AG20443 (cell line): ENCODE results near the gene GRB2.
"Not testable (repeated sequence)": the region's sequence is repeated elsewhere in the genome, so short reads cannot be mapped to it uniquely, and the experiment has no call there.

Experiments used
- DNase-seq: peaks from one replicate; pipeline ENCODE4 v3.0.0; 2012; ENCODE audit warnings: low spot score, mixed read lengths

GRB2 gene

DNA sequence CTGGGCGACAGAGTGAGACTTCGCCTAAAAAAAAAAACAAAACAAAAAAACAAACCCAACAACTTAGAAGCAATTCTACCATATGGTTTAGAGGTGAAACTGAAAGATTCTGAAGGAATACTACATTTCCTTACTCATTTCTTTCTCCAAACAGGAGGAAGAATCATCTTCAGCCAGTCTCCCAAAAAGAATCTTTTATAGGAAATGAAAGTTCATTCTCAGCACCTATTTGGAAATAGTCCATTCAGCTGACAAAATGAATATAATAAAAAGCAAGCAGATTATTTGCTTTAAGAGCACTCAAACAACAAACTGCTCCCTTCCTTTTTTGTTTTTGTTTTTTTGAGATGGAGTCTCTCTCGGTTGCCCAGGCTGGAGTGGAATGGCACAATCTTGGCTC lies 17.7 kb downstream of the GRB2 start:
- DNase-seq = no peak

DNA sequence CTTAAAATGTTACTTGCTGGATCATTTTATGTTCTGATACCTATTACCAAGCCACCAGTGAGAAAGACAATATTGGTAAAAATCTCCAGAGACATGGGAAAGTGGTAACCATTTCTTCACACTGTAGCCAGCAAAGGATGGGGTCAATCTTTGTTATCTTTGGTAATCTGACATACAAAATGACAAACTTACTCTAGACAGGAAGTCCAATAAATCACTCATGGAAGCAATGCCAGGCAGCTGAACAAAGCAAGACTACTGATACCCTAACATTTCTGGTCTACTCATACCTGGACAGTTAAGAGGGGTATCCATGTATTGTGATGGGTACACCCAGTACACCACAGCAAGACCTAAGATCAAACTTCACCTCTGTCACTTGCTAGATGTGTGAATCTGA lies 19.0 kb downstream of the GRB2 start:
- no peak for DNase-seq

DNA sequence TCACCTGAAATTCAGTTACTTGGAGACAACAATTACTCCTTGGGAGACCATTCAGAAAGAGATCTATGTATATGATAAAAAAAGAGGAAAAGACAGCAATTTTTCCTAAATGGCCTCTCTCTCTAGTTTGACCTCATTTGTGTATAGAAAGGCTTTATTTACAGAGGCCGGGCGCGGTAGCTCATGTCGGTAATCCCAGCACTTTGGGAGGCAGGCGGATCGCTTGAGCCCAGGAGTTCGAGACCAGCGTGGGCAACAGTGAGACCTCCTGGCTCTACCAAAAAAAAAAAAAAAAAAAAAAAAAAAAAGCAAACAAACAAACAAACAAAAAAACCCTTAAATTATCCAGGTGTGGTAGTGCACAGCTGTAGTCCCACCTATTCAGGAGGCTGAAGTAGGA lies 20.7 kb downstream of the GRB2 start:
- DNase-seq = no peak

DNA sequence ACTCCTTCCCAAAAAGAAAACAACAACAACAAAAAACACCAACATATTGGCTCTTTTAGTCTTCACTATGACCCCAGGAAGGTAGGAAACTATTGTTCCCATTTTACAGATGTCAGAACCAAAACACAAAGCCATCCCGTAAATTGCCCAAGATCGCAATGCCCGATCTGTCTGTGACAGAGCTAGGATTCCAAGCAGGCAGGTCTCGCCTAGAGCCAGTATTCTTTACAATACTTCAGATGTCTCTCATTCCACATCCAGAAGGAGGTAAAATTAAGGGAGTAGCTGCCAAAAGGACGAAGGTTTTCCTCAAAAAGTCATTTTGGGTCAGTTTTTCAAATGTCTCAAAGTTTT lies 21.7 kb downstream of the GRB2 start:
- no peak for DNase-seq

DNA sequence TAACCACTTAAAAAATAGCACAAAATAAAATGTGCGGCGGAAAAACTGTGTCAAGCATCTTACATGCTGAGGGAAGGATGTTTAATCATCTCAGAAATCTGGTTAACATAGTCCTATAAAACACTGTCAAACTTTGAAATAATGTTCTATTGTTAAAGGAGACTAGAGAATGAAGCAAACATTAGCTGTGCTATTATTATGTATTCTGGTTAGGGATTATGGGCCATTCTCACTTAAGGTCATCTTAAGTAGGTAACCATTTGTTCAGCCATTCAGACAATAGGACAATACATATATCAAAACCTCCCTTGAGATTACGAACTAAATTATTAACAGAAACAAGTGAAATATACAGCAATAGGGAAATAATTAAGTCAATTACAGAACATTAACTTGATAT lies 24.7 kb downstream of the GRB2 start:
- no peak for DNase-seq

DNA sequence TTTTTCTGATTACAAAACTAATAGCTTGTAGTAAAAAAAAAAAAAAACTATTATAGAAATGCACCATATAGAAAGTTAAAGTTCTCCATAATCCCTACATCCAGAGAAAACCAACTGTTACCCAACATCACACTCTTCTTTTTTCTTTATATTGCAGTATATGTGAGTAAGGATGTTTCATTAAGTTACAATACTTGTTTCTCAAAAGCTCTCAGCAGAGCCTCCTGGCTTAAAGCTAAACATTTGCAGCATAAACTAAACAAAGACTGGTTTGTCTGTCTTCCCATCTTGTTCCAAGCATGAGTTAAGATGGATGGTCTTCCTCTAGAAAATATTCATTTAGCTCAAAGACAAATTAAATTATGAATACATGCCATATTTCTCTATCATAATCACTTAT lies 25.2 kb downstream of the GRB2 start:
- DNase-seq = no peak

DNA sequence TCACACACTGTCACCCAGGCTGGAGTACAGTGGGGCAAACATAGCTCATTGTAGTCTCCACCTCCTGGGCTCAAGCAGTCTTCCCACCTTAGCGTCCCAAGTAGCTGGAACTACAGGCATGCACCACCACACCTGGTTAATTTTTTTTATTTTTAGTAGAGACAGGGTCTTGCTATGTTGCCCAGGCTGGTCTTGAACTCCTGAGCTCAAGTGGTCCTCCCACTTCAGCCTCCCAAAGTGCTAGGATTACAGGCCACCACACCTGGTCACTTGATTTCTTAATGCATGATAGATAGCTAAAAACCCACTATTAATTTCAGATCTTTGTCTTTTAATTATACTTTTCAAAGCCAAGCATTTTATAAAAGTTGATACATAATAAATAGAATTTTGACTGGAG lies 26.1 kb downstream of the GRB2 start:
- DNase-seq = not testable (repeated sequence)

DNA sequence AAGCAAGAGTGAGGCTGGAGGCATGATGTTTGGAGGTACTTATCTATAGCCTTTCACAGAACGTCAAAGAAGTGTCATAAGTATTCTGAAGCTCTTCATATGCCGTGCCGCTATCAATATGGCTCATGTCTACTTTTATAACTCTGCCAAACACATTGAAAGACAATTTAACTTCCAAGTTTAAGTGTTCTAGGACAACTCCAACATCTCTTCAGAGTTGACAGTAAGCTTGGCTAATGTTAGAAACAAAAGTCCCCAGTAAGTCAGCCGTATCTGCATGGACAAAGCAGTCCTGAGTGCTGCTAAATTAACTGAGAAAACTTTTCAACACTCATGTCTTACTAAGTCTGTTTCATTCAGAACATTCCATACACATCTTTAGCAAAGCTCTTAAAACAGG lies 32.2 kb downstream of the GRB2 start:
- DNase-seq = no peak

DNA sequence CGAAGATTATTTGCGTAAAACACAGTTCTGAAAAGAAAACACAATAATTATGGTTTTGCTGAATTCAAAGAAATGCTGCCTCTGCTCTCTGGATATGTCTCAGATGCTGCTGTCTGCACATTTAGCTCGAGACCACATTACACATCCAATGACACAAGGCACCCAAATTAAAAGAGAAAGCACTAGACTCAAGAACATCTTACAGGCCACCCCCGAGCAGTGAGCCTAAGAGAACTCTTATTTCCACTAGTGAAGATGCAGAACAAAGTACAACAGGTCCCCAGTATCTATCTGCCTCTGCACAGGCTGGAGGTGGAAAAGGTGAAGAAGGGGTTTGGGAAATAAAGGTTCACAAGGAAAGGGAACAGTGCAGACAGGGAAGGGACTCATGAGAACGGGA lies 33.5 kb downstream of the GRB2 start:
- DNase-seq = no peak

DNA sequence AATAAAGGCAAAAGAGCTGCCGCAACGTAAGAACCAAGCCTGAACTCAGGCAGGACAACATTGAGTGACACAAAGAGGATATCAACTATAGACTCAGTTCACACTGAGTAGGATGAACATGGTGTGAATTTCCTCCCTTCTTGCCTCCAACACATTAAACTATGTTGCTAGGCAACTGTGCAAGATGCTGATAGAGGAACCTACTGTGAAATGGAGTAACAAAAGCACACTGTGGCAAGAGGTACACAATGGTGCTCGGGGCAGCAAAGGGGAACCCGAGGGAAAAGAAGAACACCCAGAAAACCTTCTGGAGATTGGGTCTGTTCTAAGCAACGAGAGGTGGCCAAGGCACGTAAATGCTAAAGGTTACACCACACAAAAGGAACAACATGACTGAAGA lies 34.1 kb downstream of the GRB2 start:
- no peak for DNase-seq

DNA sequence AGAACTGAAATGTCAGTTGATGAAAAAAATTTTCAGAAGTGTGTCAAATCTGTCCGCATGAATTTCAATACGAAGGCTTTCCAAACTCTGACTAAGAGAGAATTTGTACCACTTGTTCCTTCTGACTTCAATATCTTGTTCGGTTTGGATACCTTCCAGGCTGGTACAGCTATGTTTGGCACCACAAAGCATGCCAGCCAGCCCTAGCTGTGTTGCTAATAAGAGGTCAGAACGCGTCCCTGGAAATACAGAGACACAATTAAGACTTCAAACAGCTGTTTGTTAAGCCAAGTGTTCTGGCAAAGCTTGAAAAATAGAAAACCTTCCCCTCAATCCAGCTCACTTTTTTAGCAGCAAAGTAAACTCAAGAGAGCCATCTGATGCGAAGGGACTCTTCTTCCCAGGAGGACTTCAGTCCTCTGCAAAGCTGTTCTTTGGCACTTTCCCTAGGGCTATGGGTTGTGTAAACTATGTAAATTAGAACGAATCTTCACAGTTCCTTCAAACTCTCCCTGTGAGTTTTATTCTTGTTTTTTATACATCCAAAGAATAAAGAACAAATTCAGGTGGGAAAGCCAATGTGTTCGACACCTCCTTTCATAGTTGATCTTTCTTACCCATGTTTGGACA lies 35.1 kb downstream of the GRB2 start:
- DNase-seq = no peak

DNA sequence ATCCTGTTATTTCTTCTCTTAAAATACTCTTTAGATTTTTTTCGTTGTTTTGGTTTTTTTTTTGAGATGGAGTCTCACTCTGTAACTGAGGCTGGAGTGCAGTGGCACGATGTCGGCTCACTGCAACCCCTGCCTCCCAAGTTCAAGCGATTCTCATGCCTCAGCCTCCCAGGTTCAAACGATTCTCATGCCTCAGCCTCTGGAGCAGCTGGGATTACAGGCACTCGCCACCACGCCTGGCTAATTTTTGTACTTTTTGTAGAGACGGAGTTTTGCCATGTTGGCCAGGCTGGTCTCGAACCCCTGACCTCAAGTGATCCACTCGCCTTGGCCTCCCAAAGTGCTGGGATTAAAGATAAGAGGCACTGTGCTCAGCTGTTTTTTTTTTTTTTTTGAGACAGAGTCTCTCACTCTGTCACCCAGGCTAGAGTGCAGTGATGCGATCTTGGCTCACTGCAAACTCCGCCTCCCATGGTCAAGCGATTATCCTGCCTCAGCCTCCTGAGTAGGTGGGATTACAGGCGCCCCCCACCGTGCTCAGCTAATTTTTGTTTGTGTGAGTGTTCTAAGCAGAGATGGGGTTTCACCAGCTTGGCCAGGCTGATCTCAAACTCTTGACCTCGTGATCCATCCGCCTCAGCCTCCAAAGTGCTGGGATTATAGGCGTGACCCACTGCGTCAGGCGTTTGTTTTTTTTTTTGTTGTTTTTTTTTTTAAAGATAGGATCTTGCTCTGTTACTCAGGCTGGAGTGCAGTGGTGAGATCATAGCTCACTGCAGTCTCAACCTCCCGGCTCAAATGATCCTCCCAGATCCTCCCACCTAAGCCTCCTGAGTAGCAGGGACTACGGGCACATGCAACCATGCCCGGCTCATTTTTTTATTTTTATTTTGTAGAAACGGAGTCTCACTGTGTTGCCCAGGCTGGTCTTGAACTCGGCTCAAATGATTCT lies 37.4 kb downstream of the GRB2 start:
- not testable (repeated sequence) for DNase-seq

DNA sequence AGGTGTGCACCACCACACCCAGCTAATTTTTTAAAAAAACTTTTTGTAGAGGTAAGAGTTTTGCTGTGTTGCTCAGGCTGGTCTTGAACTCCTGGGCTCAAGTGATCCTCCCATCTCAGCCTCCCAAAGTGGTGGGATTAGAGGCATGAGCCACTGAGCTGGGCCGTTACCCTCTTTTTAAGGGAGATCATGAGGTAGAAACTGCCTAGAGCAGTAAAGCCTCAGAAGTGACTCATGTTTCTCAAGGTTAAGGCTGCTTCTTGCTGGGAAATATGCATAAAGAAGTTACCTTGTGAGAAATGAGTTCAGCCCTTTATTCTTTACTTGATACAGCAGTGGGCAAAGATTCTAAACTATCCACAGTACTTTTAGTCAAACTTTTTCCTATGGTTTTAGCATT lies 38.2 kb downstream of the GRB2 start:
- no peak for DNase-seq

DNA sequence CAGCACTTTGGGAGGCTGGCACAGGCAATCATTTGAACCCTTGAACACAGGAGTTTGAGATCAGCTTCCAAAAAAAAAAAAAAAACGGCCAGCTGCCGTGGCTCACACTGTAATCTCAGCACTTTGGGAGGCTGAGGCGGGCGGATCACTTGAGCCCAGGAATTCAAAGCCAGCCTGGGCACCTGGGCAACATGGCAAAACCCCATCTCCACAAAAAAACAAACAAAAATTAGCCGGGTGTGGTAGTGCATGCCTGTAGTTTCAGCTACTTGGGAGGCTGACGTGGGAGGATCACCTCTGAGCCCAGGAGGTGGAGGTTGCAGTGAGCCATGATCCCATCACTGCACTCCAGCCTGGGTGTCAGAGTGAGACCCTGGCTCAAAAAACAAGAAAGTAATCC lies 39.0 kb downstream of the GRB2 start:
- DNase-seq = no peak

DNA sequence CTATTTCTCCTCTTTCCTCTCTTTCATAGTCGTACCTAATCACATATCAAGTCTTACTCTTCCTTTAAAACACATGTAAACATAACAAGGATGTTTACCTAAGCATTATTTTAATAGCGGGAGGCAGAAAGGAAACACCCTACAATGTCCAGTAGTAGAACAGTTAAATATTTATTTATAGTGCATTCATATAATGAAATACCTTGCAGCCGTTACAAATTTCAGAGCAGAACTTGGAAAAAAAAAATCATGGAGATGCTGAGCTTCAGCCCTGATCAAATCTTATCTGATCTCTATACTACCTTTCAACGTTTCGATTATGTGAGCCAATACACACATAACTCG lies 39.6 kb downstream of the GRB2 start:
- no peak for DNase-seq

DNA sequence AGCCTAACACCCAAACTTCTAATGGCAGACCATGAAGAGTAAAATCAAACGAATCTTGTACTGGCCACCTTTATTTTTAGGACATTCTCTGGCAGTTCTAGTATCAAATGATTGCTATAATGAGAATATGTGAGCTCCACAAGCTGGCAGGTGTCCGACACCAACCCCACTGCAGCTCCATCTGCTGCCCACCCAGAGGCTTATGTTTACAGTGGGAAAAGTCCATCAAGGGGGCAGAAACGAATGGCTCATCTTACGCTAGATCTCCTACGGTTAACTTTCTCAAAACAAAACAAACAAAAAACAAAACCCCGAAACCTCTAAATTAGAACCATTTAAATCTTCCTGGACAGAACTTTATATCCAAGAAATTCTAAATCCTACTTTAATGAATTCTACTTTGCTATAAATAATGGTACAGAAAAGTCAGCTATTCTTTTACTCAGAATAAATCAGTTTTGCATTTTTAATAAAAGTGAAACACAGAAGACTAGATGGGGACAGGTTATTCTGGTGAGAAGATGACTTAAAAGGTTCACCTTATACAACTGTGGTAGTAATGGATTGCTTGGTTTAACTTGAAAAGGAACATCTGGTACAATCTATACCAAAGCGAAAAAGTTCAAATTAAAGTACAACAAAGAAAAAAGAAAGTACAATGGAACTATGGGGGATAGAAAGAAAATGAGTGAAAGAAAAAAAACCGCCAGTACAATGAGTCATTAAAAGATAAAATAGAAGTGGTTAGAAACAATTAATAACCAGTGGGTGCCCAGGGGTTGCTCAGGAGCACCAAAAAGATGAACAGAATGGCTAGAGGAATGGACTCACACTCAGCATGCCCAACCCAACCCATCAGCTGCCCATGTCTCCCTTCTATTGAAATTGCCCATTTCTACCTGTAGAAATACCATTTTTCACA lies 40.2 kb downstream of the GRB2 start:
- DNase-seq = no peak

DNA sequence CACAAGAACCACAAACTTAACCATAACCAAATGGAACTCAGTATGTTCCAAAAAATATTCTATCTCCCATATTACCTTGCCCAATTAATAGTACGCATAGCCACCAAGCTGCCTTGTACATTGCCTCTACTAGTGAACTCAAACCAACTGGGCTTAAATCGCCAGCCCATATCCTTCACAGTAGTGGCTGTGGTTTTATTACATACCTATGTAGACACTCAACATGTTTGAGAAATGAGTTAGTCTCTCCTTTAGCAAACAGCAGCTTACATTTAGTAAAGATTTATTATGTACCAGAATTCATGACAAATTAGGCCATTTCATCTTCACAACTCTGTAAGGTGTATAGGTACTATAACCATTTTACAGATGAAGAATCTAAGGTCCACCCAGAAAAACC lies 41.4 kb downstream of the GRB2 start:
- peak; percentile 68 for DNase-seq

DNA sequence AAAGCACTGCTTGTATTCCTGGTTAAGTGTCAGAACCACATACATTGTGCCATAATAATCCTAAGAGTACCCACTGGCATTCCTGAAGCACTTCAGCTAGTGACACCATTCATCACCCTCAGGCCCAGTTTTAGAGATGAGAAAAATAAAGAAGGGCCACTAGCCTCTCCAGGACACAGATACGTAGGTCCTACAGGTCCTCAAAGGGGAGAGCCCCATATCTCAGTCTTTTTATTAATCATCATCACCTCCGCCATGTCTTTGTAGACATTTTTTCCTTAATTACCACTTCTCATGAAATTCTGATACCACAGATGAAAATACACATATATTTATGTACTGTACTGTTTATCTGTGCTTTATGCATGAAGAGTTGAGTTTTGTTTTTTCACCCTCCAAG lies 43.5 kb downstream of the GRB2 start:
- DNase-seq = no peak

DNA sequence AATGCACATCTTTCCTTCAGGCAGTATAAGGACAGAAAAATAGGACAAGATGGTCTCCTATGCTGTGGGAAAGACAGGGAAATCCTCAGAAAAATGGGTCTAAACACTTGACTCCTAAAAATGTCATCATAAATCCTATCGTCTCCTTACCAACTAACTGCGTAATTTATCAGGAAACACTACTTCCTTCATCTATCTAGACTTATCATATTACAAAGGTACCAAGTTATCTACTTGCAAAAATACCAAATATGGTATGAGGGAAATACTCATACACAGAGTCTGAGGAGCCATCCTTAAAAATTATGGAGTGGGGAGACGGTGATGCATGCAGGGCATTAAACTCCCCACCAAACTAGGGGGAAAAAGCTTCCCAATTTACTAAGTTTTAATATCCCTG lies 44.1 kb downstream of the GRB2 start:
- DNase-seq = no peak

DNA sequence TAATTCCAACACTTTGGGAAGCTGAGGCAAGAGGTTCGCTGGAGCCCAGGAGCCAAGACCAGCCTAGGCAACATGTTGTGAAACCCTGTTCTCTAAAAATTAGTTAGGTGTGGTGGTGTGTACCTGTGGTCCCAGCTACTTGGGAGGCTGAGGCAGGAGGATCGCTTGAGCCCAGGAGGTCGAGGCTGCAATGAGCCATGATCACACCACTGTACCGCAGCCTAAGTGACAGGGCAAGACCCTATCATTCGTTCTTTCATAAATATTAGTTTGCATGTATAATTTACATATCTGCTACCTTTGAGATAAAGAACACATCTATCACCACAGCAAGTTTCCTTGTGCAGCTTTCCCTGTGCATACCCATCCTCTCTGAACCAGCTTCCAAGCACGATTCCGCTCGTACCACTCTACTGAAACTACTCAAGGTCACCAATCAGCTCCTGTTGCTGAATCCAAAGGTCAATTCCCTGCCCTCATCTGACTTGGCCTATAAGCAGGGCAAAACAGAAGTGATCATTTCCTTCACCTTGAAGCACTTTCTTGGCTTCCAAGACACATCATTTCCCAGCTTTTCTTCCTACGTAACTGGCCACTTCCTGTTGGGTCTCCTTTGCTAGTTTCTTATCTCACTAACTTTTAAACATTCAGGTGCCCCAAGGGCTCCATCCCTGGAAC lies 49.1 kb downstream of the GRB2 start:
- no peak for DNase-seq

DNA sequence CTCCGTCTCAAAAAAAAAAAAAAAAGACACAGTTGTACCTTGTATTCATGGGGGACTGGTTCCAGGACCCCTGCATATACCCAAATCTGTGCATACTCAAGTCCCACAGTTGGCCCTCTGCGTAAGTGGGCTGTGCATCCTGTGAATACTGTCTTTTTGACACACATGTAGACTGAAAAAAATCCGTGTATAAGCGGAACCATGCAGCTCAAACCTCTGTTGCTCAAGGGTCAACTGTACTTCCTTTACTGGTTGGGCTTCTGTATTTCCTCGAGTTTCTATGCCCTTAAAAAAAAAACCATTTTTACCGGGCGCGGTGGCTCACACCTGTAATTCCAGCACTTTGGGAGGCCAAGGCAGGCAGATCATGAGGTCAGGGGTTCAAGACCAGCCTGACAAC lies 52.3 kb downstream of the GRB2 start:
- no peak for DNase-seq

DNA sequence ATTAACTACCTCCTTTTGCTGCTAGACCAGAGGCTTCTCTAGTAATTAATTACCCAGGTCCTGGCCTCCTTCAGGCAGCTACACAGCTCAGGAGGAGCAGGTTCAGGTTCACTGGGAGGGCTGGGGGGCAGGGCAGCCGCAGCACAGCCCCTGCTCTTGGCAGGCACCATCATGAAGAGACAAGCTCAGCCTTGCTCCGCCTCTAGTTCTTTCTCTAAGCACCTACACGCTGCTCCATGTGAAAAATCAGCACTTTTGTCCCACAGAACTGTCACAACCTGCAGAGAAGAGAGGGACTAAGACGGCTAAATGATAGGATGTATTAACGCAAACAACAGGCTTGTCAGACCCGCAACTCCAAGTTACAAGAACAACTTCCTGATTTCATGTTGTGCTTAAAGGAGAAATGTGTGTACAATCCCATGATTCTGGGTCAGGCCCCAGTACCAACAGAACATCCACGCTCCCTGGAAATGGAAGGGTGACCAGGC lies 53.4 kb downstream of the GRB2 start:
- DNase-seq = no peak
